Stomach (tissue), 4 donors: ENCODE measurements around the gene CELF4.

Experiments used
- EP300 ChIP-seq: sonication (generic); formaldehyde crosslinking; IDR thresholded peaks from one replicate; pipeline ENCODE4 v1.6.1; 2017; ENCODE audit warnings: antibody characterized with exemption
- POLR2A ChIP-seq, 4 donors: fragments of 450-650 bp; IDR thresholded peaks; one replicate each; pipeline ENCODE4 v1.6.1; 2016; ENCODE audit warnings: antibody characterized with exemption in 4 of 4, control low read depth in 2 of 4, mild to moderate bottlenecking in 1 of 4, moderate library complexity in 1 of 4
- POLR2AphosphoS5 ChIP-seq, 3 donors: sonication (generic); formaldehyde crosslinking; IDR thresholded peaks; one replicate each; pipeline ENCODE4 v1.6.1; 2016; ENCODE audit warnings: antibody characterized with exemption in 3 of 3
- TF ChIP-seq, protein P1 (sequence below), 7 experiments: fragments of 450-650 bp in 4 of 7; fragments of 200-600 bp in 3 of 7; sonication (generic) in 3 of 7; IDR thresholded peaks; one replicate each; pipeline ENCODE4 v1.5.1; 2016 to 2019; ENCODE audit warnings: antibody characterized with exemption in 7 of 7, control low read depth in 2 of 7, mild to moderate bottlenecking in 1 of 7

DNA sequence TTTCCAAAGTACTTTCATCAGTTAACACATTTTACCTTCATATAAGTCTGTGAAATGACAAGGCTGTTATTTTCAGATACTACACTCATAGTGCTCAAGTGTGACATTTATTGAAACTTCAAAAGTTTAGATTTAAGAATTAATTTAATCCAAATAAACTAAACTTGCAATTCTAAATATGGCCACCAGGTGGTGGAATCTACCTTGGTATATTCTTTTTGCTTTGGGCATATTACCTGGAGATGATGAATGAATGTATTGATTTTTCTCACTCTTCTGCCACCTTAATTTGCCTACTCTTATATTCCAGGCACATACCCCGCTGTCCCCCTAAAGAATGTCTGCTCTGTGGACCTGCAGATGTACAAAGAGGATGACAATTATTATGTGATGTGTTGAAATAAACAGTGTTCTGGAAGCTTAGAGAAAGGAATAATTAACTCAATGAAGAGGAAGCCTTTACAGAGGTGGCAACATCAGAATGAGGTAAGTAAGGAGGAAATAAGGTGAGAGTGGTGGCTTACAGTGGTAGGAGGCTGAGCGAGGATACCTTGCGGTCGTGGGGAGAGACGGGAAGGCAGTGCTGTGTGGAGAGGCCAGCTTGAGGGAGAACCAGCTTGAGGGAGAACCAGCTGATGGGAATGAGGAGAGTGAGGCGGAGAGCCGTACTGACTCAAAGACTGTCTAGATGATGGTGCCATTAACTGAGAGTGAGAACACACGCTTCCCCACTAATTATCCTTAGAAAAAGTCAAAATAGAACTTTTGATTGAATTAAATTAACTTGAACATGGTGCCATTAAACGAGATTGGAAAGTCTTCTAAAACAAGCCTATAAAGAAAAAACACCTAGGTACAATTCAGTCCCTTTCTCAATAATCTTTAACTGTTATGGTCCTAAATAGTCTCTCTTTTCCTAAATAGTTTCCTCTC lies 179.5 kb downstream of the CELF4 start:
- TF ChIP-seq, protein P1, sequence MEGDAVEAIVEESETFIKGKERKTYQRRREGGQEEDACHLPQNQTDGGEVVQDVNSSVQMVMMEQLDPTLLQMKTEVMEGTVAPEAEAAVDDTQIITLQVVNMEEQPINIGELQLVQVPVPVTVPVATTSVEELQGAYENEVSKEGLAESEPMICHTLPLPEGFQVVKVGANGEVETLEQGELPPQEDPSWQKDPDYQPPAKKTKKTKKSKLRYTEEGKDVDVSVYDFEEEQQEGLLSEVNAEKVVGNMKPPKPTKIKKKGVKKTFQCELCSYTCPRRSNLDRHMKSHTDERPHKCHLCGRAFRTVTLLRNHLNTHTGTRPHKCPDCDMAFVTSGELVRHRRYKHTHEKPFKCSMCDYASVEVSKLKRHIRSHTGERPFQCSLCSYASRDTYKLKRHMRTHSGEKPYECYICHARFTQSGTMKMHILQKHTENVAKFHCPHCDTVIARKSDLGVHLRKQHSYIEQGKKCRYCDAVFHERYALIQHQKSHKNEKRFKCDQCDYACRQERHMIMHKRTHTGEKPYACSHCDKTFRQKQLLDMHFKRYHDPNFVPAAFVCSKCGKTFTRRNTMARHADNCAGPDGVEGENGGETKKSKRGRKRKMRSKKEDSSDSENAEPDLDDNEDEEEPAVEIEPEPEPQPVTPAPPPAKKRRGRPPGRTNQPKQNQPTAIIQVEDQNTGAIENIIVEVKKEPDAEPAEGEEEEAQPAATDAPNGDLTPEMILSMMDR (IDR thresholded peaks at IDR 0.05), result peak in 4 of 7 experiments; percentile 47 to 91 (median 60)
- TF ChIP-seq POLR2AphosphoS5 (IDR thresholded peaks at IDR 0.05) (no peak), POLR2A (IDR thresholded peaks at IDR 0.05) (no peak), EP300 (no peak)
